ENCODE data around the gene PDCD4.

GRCh38 chr10:110887560-110887959 lies 15.8 kb downstream of the PDCD4 start:
- no peak for TF ChIP-seq CTCF (conservative IDR thresholded peaks at IDR 0.05; ENCODE audit: low read depth, low read length)
- TF ChIP-seq EZH2phosphoT487 (IDR thresholded peaks at IDR 0.05; ENCODE audit: borderline replicate concordance, low read length) = no peak
- TF ChIP-seq EZH2 (IDR thresholded peaks at IDR 0.05; ENCODE audit: low read length, unreplicated experiment) = no peak
